ENCODE results near the gene CHST14.
"Not testable (repeated sequence)": the region's sequence is repeated elsewhere in the genome, so short reads cannot be mapped to it uniquely, and the experiment has no call there.

CHST14 gene

DNA sequence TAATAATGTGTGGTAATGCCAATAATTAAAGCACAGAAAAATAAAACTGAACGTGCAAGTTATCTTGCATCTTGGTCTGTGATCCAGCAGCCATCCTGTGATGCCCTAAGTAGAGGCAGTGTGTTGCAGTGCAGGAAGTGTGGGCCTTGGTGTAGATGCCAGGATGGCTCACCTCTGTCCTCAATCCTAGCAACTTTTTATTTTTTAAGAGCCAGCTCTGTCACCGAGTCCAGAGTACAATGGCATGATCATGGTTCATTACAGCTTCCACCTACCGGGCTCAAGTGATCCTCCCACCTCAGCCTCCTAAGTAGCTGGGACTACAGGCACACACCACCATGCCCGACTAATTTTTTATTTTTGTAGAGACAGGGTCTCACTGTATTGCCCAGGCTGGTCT is 22.4 kb upstream of the CHST14 start:
- Histone ChIP-seq H4K20me1 (peaks cover 100% of the 10 kb centered on the region), H3K4me3 (no peak overlapping the region), H3K9ac (no peak overlapping the region), H3K9me3 (no peaks in the 10 kb centered on the region), H3K4me2 (no peak overlapping the region), H3K27ac (no peak overlapping the region), H3K36me3 (peaks cover 31% of the 10 kb centered on the region), H3K27me3 (no peaks in the 10 kb centered on the region), H3K4me1 (peaks cover 54% of the 10 kb centered on the region)
- TF ChIP-seq Cebpa-rat (IDR thresholded peaks at IDR 0.05) = no peak

- Histone ChIP-seq H3K36me3 (peaks cover 31% of the 10 kb centered on the region), H3K4me1 (peaks cover 54% of the 10 kb centered on the region), H3K4me2 (no peak overlapping the region), H3K27me3 (no peaks in the 10 kb centered on the region), H3K9ac (no peak overlapping the region), H3K27ac (no peak overlapping the region), H4K20me1 (peaks cover 100% of the 10 kb centered on the region), H3K9me3 (no peaks in the 10 kb centered on the region), H3K4me3 (no peak overlapping the region)
- TF ChIP-seq Cebpa-rat (IDR thresholded peaks at IDR 0.05) = no peak
Observed at GRCh38 chr15:40449275-40449674, 21.5 kb upstream of the CHST14 start.

GRCh38 chr15:40450047-40450446 is 20.7 kb upstream of the CHST14 start:
- H3K27ac ChIP-seq = no peak overlapping the region
- H3K36me3 ChIP-seq = peaks cover 31% of the 10 kb centered on the region
- peaks cover 54% of the 10 kb centered on the region for H3K4me1 ChIP-seq
- H3K27me3 ChIP-seq = no peaks in the 10 kb centered on the region
- H3K9ac ChIP-seq = no peak overlapping the region
- peaks cover 100% of the 10 kb centered on the region for H4K20me1 ChIP-seq
- H3K9me3 ChIP-seq = no peaks in the 10 kb centered on the region
- H3K4me2 ChIP-seq = no peak overlapping the region
- TF ChIP-seq Cebpa-rat (IDR thresholded peaks at IDR 0.05) = no peak
- no peak overlapping the region for H3K4me3 ChIP-seq

DNA sequence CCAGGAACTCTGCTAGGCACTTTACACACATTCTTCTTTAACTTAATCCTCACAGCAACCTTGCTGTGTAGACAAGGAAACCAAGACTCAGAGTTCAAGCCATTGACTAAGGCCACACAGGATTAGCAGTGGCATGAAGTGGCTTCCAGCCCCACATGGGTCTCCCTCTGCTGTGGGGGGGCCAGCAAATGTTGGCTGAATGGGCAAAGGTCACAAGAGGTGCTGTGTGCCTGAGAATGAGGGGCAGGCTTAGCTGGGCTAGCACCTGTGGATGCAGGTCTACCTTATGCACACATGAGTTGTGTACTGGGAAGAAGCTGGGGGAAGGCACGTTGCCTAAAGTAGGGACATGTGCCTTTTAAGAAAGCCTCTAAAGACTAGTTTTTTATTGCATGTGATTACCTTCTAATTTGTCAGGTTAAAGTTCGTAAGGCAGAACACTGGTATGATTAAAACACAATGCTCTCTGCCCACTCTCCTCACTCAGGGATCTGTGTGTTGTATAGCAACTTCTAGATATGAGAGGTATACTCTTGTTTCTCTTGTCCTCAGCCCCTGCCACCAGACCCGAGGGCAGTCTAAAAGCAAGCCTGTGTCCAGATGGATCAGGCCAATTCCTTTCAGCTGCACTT is 19.1 kb upstream of the CHST14 start:
- Histone ChIP-seq H3K4me3 (no peak overlapping the region), H3K9ac (peak overlapping the region; percentile 37; the same call in 1 of the 2 replicates), H3K4me2 (peak overlapping the region; percentile 69), H3K36me3 (peaks cover 20% of the 10 kb centered on the region), H3K4me1 (peaks cover 70% of the 10 kb centered on the region), H3K27ac (no peak overlapping the region), H3K27me3 (no peaks in the 10 kb centered on the region), H4K20me1 (peaks cover 100% of the 10 kb centered on the region), H3K9me3 (no peaks in the 10 kb centered on the region)
- TF ChIP-seq Cebpa-rat (IDR thresholded peaks at IDR 0.05) = no peak

GRCh38 chr15:40452296-40453090 is 18.3 kb upstream of the CHST14 start:
- peak overlapping the region; percentile 37; the same call in 1 of the 2 replicates for H3K9ac ChIP-seq
- peaks cover 78% of the 10 kb centered on the region for H3K4me1 ChIP-seq
- peaks cover 18% of the 10 kb centered on the region for H3K36me3 ChIP-seq
- H4K20me1 ChIP-seq = peaks cover 100% of the 10 kb centered on the region
- H3K27ac ChIP-seq = peak overlapping the region; percentile 45; the same call in 1 of the 2 replicates
- no peak overlapping the region for H3K4me3 ChIP-seq
- no peak for TF ChIP-seq Cebpa-rat (IDR thresholded peaks at IDR 0.05)
- no peaks in the 10 kb centered on the region for H3K27me3 ChIP-seq
- H3K9me3 ChIP-seq = no peaks in the 10 kb centered on the region
- peak overlapping the region; percentile 69 for H3K4me2 ChIP-seq

GRCh38 chr15:40453941-40454340 is 16.8 kb upstream of the CHST14 start:
- not testable (repeated sequence) for H3K4me3 ChIP-seq, H3K9me3 ChIP-seq, H3K27me3 ChIP-seq
- peak overlapping the region; percentile 23; the same call in 1 of the 2 replicates for H3K27ac ChIP-seq
- peak overlapping the region; percentile 69 for H3K4me2 ChIP-seq
- H3K4me1 ChIP-seq = peaks cover 88% of the 10 kb centered on the region
- peaks cover 100% of the 10 kb centered on the region for H4K20me1 ChIP-seq
- H3K9ac ChIP-seq = peak overlapping the region; percentile 11; the same call in 1 of the 2 replicates
- peaks cover 25% of the 10 kb centered on the region for H3K36me3 ChIP-seq

DNA sequence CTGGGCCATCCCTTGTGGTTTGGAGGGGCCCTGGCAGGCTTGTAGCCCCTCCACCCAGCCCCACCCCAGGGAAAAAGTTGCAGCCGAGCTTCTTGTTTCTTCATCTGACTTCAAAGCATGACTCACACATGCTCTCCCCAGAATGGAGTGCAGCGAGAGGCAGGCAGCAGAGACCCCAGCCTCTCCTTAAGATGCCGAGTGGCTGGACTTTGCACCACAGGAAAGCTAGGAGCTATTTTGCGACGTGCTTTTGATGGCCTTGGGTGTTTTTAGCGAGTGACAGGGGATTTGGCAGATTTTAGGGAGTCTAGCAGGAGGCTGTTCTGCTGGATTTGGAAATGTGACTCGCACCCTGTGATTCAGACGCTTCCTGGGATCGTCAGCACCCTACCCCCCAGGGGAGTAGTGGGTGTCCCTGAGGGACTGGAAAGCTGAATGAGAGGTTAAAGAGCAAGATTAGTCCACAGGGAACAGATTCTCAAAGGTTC is 15.8 kb upstream of the CHST14 start:
- Histone ChIP-seq H4K20me1 (peaks cover 100% of the 10 kb centered on the region), H3K36me3 (peaks cover 26% of the 10 kb centered on the region), H3K4me2 (peak overlapping the region; percentile 69), H3K9me3 (no peaks in the 10 kb centered on the region), H3K4me1 (peaks cover 85% of the 10 kb centered on the region), H3K27ac (peak overlapping the region; percentile 23; the same call in 1 of the 2 replicates), H3K4me3 (no peak overlapping the region), H3K9ac (peak overlapping the region; percentile 11; the same call in 1 of the 2 replicates), H3K27me3 (no peaks in the 10 kb centered on the region)
- TF ChIP-seq Cebpa-rat (IDR thresholded peaks at IDR 0.05) = no peak

- Histone ChIP-seq H3K9ac (no peak overlapping the region), H3K9me3 (no peaks in the 10 kb centered on the region), H3K4me3 (no peak overlapping the region), H3K36me3 (peaks cover 39% of the 10 kb centered on the region), H3K4me2 (no peak overlapping the region), H3K27me3 (no peaks in the 10 kb centered on the region), H3K27ac (no peak overlapping the region; the same call in 1 of the 2 replicates), H3K4me1 (peaks cover 72% of the 10 kb centered on the region), H4K20me1 (peaks cover 100% of the 10 kb centered on the region)
- TF ChIP-seq Cebpa-rat (IDR thresholded peaks at IDR 0.05) = no peak
Observed at GRCh38 chr15:40456299-40456712, 14.5 kb upstream of the CHST14 start.

GRCh38 chr15:40456738-40457137 is 14.0 kb upstream of the CHST14 start:
- H3K36me3 ChIP-seq = peaks cover 43% of the 10 kb centered on the region
- H3K9ac ChIP-seq = no peak overlapping the region
- H3K4me3 ChIP-seq = no peak overlapping the region
- H3K27ac ChIP-seq = no peak overlapping the region; the same call in 1 of the 2 replicates
- peaks cover 100% of the 10 kb centered on the region for H4K20me1 ChIP-seq
- H3K9me3 ChIP-seq = no peaks in the 10 kb centered on the region
- peaks cover 67% of the 10 kb centered on the region for H3K4me1 ChIP-seq
- no peak for TF ChIP-seq Cebpa-rat (IDR thresholded peaks at IDR 0.05)
- no peaks in the 10 kb centered on the region for H3K27me3 ChIP-seq
- H3K4me2 ChIP-seq = peak overlapping the region; percentile 22; the same call in 1 of the 2 replicates

Measured in BLaER1 (cell line).